HG02840 (cell line): Measurements from ENCODE around the gene PCTP.

ENCODE experiments used
- ATAC-seq: cut with Tn5 transposase; IDR thresholded peaks from one replicate; pipeline ENCODE4 v1.9.1; 2021; ENCODE audit warnings: mild to moderate bottlenecking, moderate library complexity, moderate number of reproducible peaks; ENCODE audit not compliant: unreplicated experiment, low FRiP score

The PCTP gene

DNA sequence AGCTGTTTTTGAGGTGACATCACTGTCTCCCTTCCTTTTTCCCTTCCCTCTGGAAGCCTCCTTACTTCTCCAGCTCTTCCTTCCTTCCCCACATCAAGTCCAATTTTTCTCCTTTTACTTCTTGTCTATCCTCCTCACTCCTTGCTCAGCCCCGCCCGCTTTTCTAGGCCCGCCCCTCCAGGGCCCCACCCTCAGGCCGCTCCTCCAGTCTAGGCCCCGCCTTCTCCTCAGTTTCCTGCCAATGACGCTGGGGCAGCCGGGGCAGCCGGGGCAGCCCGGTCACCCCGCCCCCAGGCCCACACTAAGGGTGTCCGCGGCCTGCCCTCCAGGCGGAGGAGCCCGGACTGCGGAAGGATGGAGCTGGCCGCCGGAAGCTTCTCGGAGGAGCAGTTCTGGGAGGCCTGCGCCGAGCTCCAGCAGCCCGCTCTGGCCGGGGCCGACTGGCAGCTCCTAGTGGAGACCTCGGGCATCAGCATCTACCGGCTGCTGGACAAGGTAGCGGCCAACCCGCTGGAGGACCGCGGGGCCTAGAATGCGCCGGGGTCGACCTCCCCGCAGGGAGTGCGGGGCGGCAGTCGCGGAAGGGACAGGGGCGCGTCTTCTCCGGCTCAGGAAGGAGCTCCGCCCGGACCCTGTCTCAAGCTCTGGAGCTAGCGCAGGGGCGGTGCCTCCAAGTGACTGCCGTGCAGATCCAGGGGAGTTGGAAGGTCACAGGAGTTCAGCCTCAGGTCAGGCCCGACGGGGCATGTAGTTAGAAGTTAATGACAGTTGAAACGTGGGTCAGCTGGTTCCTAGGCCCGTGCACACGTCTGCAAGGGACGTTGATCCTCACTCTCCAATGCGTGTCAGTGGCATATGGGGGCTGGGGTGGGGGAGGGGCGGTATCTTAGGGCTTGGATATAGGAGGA is at the start of gene PCTP:
Gene PCTP (plus strand): TSS at position 302 of the 908 bp plus-strand sequence. CDS start 53 bp downstream, at position 355.
- peak; percentile 99 for ATAC-seq

DNA sequence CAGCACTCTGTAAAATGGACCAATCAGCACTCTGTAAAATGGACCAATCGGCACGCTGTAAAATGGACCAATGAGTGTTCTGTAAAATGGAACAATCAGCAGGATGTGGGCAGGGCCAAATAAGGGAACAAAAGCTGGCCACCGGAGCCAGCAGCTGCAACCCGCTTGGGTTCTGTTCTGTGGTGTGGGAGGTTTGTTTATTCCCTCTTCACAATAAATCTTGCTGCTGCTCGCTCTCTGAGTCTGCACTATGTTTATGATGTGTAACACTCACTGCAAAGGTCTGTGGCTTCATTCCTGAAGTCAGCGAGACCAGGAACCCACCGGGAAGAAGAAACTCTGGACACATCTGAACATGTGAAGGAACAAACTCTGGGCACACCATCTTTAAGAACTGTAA is 48.7 kb upstream of the PCTP start:
- ATAC-seq: no peak

DNA sequence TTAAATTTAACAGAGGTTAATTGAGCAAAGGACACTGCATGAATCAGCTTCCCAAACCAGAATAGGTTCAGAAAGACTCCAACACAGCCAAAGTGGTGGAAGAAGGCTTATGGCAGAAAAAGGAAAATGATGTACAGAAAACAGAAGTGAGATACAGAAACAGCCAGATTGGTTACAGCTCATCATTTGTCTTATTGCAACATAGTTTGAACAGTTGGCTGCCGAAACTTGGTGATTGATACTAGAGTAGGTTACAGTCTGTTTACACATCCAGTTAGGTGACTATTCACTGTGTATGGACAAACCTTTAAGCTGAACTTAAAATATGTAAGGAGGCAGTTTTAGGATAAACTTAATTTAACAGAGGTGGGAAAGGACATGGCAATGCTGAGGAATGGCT is 46.5 kb upstream of the PCTP start:
- ATAC-seq: no peak

DNA sequence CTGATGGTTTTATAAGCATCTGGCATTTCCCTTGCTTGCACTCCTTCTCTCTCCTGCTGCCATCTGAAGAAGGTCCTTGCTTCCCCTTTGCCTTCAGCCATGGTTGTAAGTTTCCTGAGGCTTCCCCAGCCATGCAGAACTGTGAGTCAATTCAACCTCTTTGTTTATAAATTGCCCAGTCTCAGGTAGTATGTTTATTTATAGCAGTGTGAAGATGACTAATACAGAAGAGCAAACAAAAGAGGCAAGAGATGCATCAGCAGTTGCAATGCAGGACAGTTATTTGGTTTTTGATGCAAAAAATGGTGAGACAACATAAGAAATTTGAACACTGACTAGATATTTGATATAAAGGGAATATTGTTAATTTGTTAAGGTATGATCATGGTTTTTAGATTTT is 45.0 kb upstream of the PCTP start:
- no peak for ATAC-seq

DNA sequence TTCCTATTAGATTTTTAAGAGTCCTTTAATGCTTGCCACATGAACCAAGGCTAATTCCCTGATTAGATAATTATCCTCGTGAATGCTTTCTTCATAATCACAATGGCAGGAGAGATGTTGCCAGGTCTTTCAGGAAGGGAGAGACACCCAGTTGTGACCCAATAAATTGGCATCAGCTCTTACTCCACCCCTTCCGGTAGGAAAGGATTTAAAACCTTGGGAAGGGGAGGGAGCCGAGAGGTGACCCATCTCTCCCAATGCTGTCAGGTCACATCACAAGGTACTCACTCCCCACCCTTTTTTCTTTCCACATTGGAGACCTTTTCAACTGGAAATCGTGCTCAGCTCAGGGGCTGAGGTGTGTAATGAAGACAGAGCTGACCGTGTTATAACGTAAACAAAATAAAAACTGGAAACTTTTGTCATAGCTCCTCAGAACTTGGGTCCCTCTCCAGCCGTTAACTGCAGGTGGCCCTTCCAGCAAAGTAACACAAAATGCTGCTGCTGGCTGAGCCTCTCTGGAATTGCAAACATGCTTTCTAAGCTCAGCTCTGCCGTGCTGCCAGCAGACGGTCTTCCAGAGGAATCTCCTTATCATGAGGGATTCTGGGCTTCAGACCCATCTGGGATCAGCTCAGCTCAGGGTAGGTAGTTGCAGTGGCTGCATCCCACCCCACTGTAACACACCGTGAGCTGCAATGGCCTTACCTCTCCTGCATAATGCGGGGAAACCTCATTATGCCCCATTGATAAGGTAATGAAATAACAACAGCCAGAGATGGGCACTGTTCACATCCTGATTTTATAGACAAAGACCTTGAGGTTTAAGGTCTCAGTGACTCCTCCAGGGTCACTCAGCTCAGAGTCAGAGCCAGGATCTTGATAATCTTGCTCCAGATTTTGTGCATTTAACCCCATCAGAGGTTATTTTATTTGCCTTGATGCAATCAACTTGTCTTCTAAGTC is 43.8 kb upstream of the PCTP start:
- ATAC-seq: no peak

DNA sequence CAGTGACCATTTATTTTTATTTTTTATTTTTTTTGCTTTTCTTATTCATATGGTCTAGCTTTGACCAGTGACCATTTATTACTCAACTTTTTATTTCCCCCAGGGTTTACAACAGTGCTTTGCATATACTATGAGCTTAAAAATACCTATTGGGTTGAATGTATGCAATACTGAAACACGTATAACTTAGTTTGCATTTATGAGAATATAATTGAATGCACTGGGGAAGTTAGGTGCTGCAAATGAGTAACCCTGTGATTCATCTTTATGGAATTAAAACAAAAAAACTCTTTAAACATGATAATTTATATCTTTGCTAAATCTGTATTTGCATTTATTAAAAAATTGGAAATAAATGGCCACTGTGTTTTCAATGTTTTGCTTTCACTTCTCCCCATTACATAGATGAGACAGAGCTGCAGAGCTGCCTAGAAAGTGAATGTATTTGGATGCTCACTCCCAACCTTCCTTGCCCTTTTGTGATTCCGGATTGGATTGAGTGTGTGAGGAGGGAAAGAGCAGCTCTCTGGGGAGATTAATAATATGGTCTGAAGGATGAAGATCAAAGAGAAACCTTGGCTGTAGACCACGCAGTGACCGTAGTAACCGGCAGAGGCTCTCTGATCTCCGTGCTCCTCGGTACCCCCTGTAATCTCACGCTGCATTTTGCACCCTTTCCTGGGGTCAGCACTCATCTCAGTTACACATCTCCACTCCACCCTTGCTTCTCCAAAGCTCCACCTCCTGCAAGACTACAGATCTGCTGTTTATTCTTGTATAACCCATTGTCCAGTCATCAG is 42.5 kb upstream of the PCTP start:
- ATAC-seq: no peak

DNA sequence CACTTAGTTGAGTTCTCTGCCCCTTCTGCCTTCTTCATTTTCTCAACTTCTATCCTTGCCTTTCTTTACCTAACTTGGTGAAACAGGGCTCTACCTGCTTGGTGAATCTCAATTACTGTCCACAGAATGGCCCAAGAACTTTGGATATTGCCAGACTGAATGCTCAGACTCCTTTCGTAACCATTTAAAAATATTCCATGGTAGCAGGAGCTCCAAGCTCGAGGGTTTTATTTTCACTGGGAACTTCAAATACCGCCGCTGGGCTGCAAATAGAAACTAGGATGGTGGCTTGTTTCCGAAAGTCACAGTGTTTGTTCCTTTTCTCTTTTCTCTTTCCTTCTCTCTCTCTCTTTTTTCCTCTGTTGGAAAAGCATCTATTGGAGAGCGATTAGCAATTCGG is 41.4 kb upstream of the PCTP start:
- no peak for ATAC-seq

DNA sequence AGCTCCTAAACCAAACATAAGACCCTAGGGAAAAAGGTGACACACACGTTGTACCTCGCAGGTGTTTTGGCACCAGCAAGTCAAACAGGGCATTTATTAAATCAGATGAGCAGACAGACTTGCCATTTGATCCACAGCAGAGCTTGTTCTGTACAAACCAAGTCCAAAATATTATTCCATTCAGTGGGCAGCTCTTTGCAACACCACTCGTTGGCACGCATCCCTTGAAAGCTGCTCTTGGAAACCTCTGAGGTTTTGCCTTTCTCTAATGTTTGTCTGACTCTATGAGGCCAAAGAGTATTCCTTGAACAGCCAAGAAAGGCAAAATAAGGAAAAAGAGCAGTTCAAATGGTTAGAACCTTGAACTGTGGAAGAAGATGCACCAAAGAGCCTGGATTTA is 40.9 kb upstream of the PCTP start:
- no peak for ATAC-seq

DNA sequence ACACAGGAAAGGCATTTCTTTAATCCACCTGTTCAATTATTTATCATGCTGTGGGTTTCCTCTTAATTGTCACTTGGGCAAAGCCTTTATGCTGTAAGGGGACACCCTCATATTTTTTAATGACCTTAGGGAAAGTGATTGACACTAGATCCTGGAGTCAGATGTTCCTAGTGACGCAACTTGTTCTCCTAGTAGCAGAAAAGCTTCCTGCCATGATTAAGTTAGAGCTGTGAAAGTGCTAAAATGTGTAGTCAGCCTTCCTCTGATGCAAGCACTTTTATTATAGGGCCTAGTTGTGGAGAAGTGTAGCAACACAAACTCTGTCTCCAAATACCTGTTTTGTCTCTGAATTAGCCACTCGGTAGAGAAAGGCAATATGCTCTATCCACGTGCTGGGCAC is 40.4 kb upstream of the PCTP start:
- ATAC-seq: no peak

DNA sequence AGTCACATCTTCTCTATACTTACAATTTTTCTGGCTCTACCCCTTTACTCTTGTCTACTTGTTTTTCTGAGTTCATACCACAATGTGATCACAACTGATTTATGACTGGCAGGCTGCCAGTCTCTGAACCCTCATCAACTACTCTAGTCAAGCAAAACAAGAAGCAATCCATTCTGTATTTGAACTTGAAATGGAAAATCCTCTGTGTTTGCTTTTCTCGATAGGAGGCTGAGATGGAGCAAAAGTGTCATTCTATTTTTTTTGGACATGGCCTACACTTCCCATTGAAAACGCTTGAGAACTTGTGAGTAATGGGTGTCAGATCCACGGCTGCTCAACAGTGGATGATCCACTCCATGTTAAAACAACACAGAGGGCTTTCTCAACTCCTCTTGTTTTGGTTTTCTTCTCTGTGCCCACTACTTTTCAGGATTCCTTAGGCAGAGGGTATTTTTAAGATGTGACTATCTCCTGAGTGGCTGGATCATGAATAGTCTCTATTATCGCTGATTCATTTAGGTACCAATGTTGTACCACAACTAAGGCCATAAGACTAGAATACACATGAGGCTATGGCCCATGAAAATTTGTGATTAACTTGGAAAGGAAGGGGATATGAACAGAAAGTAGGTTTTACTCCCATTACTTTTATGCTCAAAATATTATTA is 39.9 kb upstream of the PCTP start:
- no peak for ATAC-seq

DNA sequence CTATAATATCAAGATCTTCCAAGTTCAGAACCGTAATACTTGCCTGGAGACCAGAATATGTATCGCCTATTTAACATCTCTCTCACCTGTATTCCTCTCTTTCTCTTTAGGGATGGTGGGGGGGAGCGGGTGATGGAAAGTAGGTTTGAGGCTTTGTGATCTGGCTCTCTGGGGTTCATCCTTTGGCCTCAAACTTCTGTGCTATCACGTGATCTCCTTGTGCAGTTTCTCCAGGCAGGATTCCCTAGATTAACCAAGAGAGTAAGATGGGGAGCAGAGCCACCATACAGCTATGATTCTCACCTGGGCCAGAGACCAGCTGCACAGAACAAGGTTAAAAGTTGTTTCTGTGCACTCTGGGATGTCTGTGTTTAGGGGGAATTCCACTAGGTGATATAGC is 33.4 kb upstream of the PCTP start:
- ATAC-seq: no peak

DNA sequence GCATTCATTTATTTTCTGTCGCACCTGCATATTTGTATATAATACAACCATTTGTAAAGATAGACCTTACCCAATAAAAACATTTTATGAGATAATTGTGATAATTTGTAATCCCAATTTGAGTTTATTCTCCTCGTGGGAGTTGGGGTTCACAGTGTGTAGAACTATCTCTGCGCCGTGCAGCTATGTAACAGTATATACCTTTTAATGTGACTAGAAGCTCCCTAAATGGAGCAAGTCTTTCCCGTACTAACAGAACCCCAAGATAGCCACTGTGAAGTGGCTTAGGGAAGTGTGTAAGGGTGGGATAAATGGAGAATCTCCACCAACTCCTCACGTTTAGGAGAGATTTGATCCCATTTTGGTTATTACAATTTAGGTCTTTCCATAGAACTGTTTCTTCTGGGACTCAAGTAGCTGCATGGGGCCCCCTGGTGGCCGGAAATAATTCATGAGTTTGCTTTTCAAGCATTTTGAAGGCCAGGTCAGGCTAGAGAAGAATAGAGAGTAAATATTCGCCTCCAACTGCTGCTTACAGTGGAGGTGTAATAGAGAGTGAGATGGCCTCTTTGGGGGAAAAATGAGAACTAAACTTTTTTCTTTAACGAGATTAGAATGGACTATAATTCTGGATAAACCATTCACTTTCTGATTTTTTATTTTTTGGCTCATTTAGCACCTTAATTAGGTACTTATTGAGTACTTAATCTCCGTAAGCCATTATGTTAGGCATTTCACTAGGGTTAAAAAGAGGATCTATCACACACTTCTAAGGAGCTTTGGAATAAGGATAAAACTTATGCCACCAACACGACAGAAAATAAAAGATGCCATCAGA is 32.7 kb upstream of the PCTP start:
- no peak for ATAC-seq

DNA sequence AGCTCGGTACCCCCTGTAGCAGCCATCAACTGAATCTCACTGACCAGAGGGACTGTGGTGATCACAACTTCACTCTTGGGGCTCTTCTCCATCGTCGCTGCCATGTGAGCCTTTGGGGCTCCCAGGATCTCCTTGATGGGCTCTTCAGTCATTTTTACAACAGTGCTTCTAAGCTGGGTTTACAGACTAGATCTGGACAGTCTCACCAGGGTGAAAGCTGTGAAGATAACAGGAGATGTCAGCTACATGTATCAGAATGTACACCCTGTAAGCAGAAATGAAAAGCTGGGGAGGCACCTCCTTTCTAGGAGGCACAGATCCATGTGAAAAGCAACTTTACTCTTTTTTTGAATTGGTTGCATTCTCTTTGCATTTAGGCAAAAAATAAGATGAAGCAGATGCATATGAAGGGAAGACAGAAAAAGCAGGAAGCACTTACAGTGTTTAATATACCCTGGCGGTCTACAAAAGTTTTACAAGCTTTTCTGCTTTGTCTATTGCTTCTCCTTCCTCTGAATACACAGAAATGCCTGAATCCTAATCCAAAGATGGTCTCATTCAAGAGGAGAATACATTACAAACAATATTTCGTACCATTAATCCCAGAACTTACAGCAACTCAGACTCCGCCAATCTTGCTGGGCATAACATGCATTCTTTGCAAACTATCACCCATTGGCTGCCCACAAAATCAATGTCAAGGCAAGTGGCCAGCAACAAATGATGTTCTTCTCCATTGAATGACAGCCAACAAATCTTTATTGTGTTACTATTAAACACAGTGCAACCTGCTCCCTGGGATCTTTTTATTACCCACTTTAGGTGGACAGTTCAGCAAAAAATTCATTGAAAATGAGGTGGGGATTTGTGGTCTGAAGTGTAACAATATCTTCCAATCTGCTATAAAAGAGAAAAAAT is 29.7 kb upstream of the PCTP start:
- ATAC-seq: no peak

DNA sequence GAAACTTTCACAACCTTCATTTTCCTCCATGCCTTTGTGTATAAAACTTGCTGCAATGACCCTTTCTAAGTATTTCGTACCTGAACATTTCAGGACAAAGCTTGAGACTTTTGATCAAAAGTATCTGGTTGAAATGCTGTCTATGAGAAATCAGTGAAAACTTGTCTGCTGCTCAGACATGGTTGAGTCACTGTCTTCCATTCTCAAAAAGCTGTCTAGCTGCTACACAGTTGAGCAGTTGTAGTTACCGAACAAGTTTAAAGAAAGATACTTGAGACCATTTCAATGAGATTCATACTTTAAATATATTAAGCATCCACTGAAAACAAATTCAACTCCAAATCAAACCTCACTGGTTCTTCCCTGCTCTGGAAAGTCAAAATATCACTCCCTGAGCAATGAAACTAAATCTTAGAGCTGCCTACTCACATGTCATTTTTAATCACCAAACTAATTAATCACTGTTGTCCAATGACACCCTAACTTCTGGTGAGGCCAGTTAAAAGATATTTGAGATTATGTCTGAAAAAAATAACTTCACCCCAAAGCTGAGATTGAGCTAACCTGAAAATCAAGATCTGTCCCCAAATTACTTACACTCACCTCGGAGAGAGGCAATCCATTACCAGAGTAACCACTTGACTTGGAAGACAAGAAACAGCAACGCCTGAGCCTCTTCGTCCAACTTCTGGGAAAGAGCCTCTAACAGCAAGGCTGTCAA is 28.7 kb upstream of the PCTP start:
- ATAC-seq: no peak

DNA sequence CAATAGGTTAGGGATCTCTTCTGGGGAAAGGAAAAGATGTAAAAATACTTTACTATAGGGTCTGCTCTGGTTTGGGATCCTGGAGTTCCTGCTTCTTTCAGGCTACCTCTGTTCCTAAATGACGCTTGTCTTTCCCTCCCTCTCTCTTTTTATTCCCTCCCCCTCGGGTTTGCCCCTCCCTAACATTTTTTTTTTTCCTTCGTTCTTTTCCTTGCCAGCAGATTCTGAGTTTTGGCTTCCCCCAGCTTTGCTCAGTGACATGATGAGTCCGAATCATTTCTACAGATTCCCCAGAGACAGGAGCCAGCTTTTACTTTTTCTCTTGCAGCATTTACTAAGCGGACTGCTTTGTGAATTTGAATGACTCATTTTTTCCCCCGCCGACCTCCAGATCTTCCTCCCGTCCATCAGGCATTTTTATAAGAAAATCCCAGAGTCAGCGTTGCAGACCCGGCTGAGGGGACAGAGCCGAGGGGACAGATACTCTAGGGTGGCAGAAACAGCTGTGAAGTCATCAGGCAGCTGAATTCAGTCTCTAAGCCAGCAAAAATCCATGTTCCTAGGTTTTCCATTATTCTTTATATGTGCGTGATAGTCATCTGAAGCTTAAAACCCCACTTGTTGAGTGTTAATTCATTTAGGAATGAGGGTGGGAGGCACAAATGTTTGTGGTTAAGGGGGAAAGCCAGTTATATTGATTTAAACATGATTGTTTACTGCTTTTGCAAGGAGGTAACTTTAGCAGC is 27.9 kb upstream of the PCTP start, which contains the start of gene TMEM100:
Gene TMEM100 (minus strand): TSS at position 123 of the 746 bp plus-strand sequence. CDS start 1,794 bp downstream, outside the sequence.
- ATAC-seq: no peak

DNA sequence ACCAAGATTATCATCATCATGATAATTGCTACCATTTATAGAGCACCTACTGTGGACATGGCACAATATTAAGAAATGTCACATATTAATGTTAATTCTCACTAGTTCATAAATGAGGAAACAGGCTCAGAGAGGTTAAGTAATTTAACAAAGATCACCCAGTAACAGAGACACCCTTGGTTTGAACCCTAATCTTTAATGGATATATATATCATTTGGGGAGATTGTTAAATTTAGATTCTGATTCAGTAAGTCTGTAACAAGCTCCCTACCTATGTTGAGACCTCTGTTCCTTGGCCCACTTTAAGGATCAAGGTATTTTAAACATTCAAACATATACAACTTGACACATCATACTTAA is 27.4 kb upstream of the PCTP start:
- ATAC-seq: no peak

DNA sequence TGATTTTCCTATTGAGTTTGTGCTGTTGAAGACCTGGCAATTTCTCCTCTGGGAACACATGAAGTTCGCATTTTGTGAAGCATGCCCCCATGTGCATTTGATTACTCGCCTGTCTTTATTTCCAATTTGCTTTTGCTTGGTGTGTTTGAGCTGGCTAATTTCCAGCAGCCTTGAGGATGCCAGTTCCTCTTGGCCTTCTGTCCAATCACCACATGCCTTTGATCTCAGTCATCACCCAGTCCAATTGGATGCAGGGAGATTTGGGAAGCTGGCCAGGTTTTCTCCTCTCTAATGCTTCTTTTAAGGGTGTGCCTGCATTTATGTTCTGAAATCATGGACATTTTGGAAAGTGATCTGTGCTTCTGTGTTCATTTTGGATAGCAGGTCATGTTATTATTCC is 24.4 kb upstream of the PCTP start:
- no peak for ATAC-seq
